Measurements from ENCODE around the gene TSPYL4.

TSPYL4 gene

DNA sequence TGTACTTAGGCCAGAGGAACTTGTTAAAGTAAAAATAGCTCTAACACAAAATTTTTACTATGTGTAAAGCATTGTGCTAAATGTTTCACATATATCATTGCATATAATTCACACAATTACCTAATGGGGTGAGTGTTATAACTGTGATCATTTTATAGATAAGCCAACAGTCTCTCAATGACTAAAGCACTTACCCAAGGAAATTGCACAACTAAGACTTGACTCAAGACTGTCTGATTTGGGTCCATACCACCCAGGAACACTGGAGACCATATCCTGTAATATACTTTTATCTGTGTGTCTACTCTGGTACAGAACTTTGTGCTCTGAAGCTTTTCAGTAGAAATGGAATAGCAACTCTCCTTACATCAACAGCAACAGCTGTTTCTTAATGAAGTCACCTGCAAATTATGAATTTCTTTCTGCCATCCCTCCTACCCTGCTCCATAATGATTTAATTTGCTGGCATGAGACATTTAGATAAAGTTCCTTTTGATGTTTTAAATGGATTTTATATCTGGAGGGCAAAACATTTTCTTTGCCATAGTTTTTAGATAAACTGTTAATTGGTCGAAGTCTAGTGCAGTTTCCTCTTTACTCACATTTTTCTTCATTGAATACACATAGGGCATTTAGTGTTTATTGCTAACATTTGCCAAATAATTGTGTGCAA, 47.5 kb downstream of the TSPYL4 start:
- no peaks in the 10 kb centered on the region for H3K36me3 ChIP-seq (ENCODE audit: control insufficient read depth, insufficient read depth, low read length)
- H3K4me1 ChIP-seq (ENCODE audit: control insufficient read depth, insufficient read depth, low read length, poor library complexity, severe bottlenecking), result peaks cover 9% of the 10 kb centered on the region
- WGBS, 2 experiments (ENCODE audit: insufficient coverage in 2 of 2), result no CpG with 5 or more reads among the region's 1 CpG
- H3K4me3 ChIP-seq (ENCODE audit: extremely low read depth, insufficient read depth, low read length, poor library complexity, severe bottlenecking), result no peak overlapping the region
- H3K27ac ChIP-seq (ENCODE audit: low read depth, low read length, severe bottlenecking), result no peak overlapping the region
- no peaks in the 10 kb centered on the region for H3K9me3 ChIP-seq (ENCODE audit: control insufficient read depth, low read length)

DNA sequence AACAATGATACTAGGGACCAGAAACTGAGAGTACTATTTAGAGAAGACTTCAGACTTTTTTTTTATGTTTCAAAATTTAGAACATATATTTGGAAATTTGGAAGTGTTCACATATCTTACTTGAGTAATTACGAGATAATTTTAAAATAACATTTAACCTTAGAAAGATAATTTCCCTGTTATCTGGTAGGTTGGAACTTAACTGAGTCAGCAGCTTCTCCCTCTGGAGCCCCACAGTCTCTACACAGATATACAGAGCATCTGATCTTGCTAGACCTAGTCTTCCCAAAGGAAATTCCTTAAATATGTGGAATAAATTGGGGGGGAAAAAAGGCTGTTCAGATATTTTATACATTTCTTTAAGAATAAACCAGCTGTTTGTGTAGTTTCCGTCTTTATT, 48.6 kb downstream of the TSPYL4 start:
- Histone ChIP-seq H3K4me3 (ENCODE audit: extremely low read depth, insufficient read depth, low read length, poor library complexity, severe bottlenecking) (no peak overlapping the region), H3K9me3 (ENCODE audit: control insufficient read depth, low read length) (no peaks in the 10 kb centered on the region), H3K27ac (ENCODE audit: low read depth, low read length, severe bottlenecking) (no peak overlapping the region), H3K36me3 (ENCODE audit: control insufficient read depth, insufficient read depth, low read length) (no peaks in the 10 kb centered on the region), H3K4me1 (ENCODE audit: control insufficient read depth, insufficient read depth, low read length, poor library complexity, severe bottlenecking) (peaks cover 6% of the 10 kb centered on the region)
- no CpG with 5 or more reads among the region's 2 CpGs for WGBS, 2 experiments (ENCODE audit: insufficient coverage in 2 of 2)

DNA sequence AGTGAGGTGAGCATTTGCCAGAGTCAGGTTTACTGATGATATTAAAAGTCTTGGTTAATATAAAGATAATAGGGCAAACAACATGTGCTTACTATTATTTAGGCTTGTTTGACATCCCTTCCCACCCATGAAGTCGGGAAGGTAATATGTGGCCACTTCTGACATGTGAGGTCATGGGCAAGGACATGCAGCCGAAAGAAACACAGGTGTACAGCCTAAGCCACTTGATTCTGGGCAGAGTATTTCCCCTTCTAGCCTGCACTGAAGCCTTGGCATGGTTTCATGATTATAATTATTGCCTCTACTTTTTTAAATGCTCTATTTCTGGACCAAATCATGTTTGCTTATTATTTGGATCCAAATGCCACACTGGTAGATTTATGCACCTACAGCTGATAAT, 52.3 kb downstream of the TSPYL4 start:
- Histone ChIP-seq H3K27ac (ENCODE audit: low read depth, low read length, severe bottlenecking) (no peak overlapping the region), H3K9me3 (ENCODE audit: control insufficient read depth, low read length) (no peaks in the 10 kb centered on the region), H3K36me3 (ENCODE audit: control insufficient read depth, insufficient read depth, low read length) (no peaks in the 10 kb centered on the region), H3K4me3 (ENCODE audit: extremely low read depth, insufficient read depth, low read length, poor library complexity, severe bottlenecking) (no peak overlapping the region), H3K4me1 (ENCODE audit: control insufficient read depth, insufficient read depth, low read length, poor library complexity, severe bottlenecking) (peaks cover 6% of the 10 kb centered on the region)
- WGBS, 2 experiments (ENCODE audit: insufficient coverage in 2 of 2), result 80 to 86% methylated on average over 1 of the region's 2 CpGs

DNA sequence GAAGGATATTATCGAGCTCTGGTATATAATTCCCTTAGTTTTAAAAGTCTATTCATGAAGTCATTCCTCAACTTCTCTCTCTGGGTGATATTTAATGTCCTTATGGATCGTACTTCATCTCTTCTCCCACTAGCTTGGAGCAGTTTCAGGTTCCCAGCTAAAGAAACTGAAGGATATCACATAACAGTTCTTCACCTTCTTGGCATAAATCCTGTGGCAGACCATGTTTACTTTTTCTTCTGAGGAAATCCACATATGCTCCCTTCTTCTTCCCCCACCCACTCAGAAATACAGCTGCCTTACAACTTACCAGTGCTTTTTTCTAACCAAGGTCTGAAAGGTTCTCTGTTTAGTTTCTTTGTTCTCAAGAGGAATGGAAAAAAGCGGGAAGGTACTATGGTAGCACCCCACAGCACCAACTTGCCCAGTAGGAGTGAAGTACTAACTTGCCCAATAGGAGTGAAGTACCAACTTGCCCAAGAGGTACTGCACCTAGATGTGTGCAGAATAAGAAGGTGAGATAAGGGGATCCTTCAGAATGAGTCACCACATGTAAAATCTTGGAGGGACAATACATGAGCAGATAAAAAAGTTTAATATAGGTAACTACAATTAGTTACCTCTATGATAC, 53.1 kb downstream of the TSPYL4 start:
- H3K4me3 ChIP-seq (ENCODE audit: extremely low read depth, insufficient read depth, low read length, poor library complexity, severe bottlenecking), result no peak overlapping the region
- peaks cover under 1% of the 10 kb centered on the region for H3K4me1 ChIP-seq (ENCODE audit: control insufficient read depth, insufficient read depth, low read length, poor library complexity, severe bottlenecking)
- 95 to 100% methylated on average over 1 to 2 of the region's 3 CpGs for WGBS, 2 experiments (ENCODE audit: insufficient coverage in 2 of 2)
- H3K36me3 ChIP-seq (ENCODE audit: control insufficient read depth, insufficient read depth, low read length), result no peaks in the 10 kb centered on the region
- no peak overlapping the region for H3K27ac ChIP-seq (ENCODE audit: low read depth, low read length, severe bottlenecking)
- no peaks in the 10 kb centered on the region for H3K9me3 ChIP-seq (ENCODE audit: control insufficient read depth, low read length)

All from mesodermal cell (in vitro differentiated cells).